HEK293 (cell line): ENCODE measurements around the gene PIGM.

Experiments
- BCL11A ChIP-seq: fragments of 450-650 bp; formaldehyde crosslinking; IDR thresholded peaks from 2 replicates; pipeline ENCODE4 v1.5.1; 2016; ENCODE audit warnings: low read depth, missing biosample characterization, missing genetic modification characterization
- GLIS2 ChIP-seq: fragments of 450-650 bp; formaldehyde crosslinking; IDR thresholded peaks from 2 replicates; pipeline ENCODE4 v1.5.1; 2016; ENCODE audit warnings: missing biosample characterization, missing genetic modification characterization
- HOXC10 ChIP-seq: sonication (generic); formaldehyde crosslinking; IDR thresholded peaks from 2 replicates; pipeline ENCODE4 v1.8.1; 2023; ENCODE audit warnings: mild to moderate bottlenecking, missing genetic modification reagents
- KLF16 ChIP-seq: fragments of 450-650 bp; formaldehyde crosslinking; IDR thresholded peaks from 2 replicates; pipeline ENCODE4 v1.5.1; 2017; ENCODE audit warnings: missing biosample characterization, missing genetic modification characterization
- MZF1 ChIP-seq: fragments of 450-650 bp; formaldehyde crosslinking; IDR thresholded peaks from 2 replicates; pipeline ENCODE4 v1.5.1; 2017; ENCODE audit warnings: missing biosample characterization, missing genetic modification characterization, borderline replicate concordance
- PRDM4 ChIP-seq: fragments of 450-650 bp; formaldehyde crosslinking; IDR thresholded peaks from 2 replicates; pipeline ENCODE4 v1.5.1; 2017; ENCODE audit warnings: missing biosample characterization, missing genetic modification characterization
- TRIM28 ChIP-seq: IDR thresholded peaks from 2 replicates; pipeline ENCODE4 v1.6.1; 2011; ENCODE audit warnings: low read length, control low read depth, borderline replicate concordance
- WT1 ChIP-seq: fragments of 450-650 bp; formaldehyde crosslinking; IDR thresholded peaks from 2 replicates; pipeline ENCODE4 v1.5.1; 2016; ENCODE audit warnings: missing biosample characterization, missing genetic modification characterization
- ZBTB49 ChIP-seq: fragments of 450-650 bp; formaldehyde crosslinking; IDR thresholded peaks from 2 replicates; pipeline ENCODE4 v1.5.1; 2016; ENCODE audit warnings: missing biosample characterization, missing genetic modification characterization, low read depth
- ZFHX2 ChIP-seq: fragments of 450-650 bp; formaldehyde crosslinking; conservative IDR thresholded peaks from 2 replicates; pipeline ENCODE4 v1.5.1; 2016; ENCODE audit warnings: missing biosample characterization, missing genetic modification characterization
- ZFP37 ChIP-seq: fragments of 450-650 bp; formaldehyde crosslinking; IDR thresholded peaks from 2 replicates; pipeline ENCODE4 v1.5.1; 2016; ENCODE audit warnings: missing biosample characterization, missing genetic modification characterization
- ZNF114 ChIP-seq: fragments of 450-650 bp; formaldehyde crosslinking; IDR thresholded peaks from 2 replicates; pipeline ENCODE4 v1.5.0; 2017; ENCODE audit warnings: missing biosample characterization, missing genetic modification characterization
- ZNF132 ChIP-seq: fragments of 450-650 bp; formaldehyde crosslinking; IDR thresholded peaks from 2 replicates; pipeline ENCODE4 v1.5.1; 2017; ENCODE audit warnings: missing biosample characterization, missing genetic modification characterization, borderline replicate concordance
- ZNF155 ChIP-seq: fragments of 450-650 bp; formaldehyde crosslinking; IDR thresholded peaks from 2 replicates; pipeline ENCODE4 v1.5.1; 2016; ENCODE audit warnings: missing biosample characterization, missing genetic modification characterization
- ZNF157 ChIP-seq: fragments of 450-650 bp; formaldehyde crosslinking; IDR thresholded peaks from 2 replicates; pipeline ENCODE4 v1.5.1; 2016; ENCODE audit warnings: missing biosample characterization, missing genetic modification characterization
- ZNF174 ChIP-seq: fragments of 450-650 bp; formaldehyde crosslinking; IDR thresholded peaks from 2 replicates; pipeline ENCODE4 v1.5.0; 2017; ENCODE audit warnings: missing biosample characterization, mild to moderate bottlenecking, missing genetic modification characterization
- ZNF214 ChIP-seq: fragments of 450-650 bp; formaldehyde crosslinking; IDR thresholded peaks from 2 replicates; pipeline ENCODE4 v1.5.1; 2017; ENCODE audit warnings: missing biosample characterization, mild to moderate bottlenecking, missing genetic modification characterization, borderline replicate concordance
- ZNF248 ChIP-seq: fragments of 450-650 bp; formaldehyde crosslinking; IDR thresholded peaks from 2 replicates; pipeline ENCODE4 v1.5.1; 2017; ENCODE audit warnings: missing biosample characterization, missing genetic modification characterization
- ZNF266 ChIP-seq: fragments of 450-650 bp; formaldehyde crosslinking; IDR thresholded peaks from 2 replicates; pipeline ENCODE4 v1.5.1; 2016; ENCODE audit warnings: missing biosample characterization, missing genetic modification characterization, low read depth
- ZNF292 ChIP-seq: fragments of 450-650 bp; formaldehyde crosslinking; IDR thresholded peaks from 2 replicates; pipeline ENCODE4 v1.5.1; 2016; ENCODE audit warnings: low read depth, missing biosample characterization, missing genetic modification characterization, borderline replicate concordance
- ZNF473 ChIP-seq: fragments of 450-650 bp; formaldehyde crosslinking; IDR thresholded peaks from 2 replicates; pipeline ENCODE4 v1.5.1; 2017; ENCODE audit warnings: missing biosample characterization, missing genetic modification characterization
- ZNF48 ChIP-seq: fragments of 450-650 bp; formaldehyde crosslinking; IDR thresholded peaks from 2 replicates; pipeline ENCODE4 v1.5.1; 2016; ENCODE audit warnings: missing biosample characterization, missing genetic modification characterization
- ZNF768 ChIP-seq: fragments of 450-650 bp; formaldehyde crosslinking; IDR thresholded peaks from 2 replicates; pipeline ENCODE4 v1.5.1; 2018; ENCODE audit warnings: missing biosample characterization, mild to moderate bottlenecking, missing genetic modification characterization
- ZNF777 ChIP-seq: fragments of 450-650 bp; formaldehyde crosslinking; IDR thresholded peaks from 2 replicates; pipeline ENCODE4 v1.5.1; 2017; ENCODE audit warnings: missing biosample characterization, missing genetic modification characterization, borderline replicate concordance
- TF ChIP-seq, protein P1 (sequence below): fragments of 450-650 bp; formaldehyde crosslinking; IDR thresholded peaks from 2 replicates; pipeline ENCODE4 v1.5.1; 2017; ENCODE audit warnings: missing biosample characterization, missing genetic modification characterization
- TF ChIP-seq, protein P2 (sequence below): fragments of 450-650 bp; formaldehyde crosslinking; IDR thresholded peaks from 2 replicates; pipeline ENCODE4 v1.5.1; 2016; ENCODE audit warnings: missing biosample characterization, missing genetic modification characterization
- TF ChIP-seq, protein P3 (sequence below): fragments of 450-650 bp; formaldehyde crosslinking; IDR thresholded peaks from 2 replicates; pipeline ENCODE4 v1.5.1; 2017; ENCODE audit warnings: missing biosample characterization, missing genetic modification characterization
- TF ChIP-seq, protein P4 (sequence below): fragments of 450-650 bp; formaldehyde crosslinking; IDR thresholded peaks from 2 replicates; pipeline ENCODE4 v1.5.1; 2016; ENCODE audit warnings: missing biosample characterization, missing genetic modification characterization

The PIGM gene

DNA sequence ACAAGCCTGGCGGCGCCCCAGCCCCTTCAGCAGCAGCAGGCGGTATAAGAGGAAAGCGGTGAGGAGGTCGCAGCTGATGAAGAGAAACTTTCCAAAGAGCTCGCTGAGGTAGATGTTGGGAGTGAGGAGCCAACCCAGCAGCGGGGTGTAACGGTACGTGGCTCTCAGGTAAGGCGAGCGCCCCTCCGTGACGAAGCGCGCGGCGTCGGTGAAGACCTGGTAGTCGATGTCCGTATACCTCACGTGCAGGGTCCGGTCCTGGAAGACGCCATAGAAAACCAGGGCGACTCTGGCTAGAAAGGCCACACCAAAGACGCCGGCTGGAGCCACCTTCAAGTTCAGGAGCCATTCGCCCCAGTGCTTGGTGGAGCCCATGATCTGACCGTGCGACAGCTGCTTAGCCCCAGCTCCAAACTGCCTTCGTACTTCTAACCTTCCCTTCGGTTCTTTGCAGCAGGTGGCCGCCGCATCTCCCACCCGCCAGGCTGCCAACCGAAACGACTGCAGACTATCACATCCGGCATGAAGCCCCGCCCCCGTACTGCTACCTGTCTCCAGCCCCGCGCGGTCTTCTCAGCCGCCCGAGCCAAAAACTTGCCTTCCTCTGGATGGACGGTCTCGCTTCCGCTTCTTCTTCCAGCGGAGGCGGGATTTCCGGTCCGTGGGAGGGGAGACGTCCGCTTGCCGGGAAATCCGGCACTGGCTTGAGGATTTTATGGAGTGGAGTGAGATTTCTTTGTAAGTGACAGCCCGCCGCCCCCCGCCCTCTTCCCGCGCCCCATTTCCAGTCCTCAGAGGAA lies at the start of gene PIGM (continued):
- TF ChIP-seq, protein P1, sequence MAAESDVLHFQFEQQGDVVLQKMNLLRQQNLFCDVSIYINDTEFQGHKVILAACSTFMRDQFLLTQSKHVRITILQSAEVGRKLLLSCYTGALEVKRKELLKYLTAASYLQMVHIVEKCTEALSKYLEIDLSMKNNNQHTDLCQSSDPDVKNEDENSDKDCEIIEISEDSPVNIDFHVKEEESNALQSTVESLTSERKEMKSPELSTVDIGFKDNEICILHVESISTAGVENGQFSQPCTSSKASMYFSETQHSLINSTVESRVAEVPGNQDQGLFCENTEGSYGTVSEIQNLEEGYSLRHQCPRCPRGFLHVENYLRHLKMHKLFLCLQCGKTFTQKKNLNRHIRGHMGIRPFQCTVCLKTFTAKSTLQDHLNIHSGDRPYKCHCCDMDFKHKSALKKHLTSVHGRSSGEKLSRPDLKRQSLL (tag by site-specific recombination): no peak
- TF ChIP-seq, protein P2, sequence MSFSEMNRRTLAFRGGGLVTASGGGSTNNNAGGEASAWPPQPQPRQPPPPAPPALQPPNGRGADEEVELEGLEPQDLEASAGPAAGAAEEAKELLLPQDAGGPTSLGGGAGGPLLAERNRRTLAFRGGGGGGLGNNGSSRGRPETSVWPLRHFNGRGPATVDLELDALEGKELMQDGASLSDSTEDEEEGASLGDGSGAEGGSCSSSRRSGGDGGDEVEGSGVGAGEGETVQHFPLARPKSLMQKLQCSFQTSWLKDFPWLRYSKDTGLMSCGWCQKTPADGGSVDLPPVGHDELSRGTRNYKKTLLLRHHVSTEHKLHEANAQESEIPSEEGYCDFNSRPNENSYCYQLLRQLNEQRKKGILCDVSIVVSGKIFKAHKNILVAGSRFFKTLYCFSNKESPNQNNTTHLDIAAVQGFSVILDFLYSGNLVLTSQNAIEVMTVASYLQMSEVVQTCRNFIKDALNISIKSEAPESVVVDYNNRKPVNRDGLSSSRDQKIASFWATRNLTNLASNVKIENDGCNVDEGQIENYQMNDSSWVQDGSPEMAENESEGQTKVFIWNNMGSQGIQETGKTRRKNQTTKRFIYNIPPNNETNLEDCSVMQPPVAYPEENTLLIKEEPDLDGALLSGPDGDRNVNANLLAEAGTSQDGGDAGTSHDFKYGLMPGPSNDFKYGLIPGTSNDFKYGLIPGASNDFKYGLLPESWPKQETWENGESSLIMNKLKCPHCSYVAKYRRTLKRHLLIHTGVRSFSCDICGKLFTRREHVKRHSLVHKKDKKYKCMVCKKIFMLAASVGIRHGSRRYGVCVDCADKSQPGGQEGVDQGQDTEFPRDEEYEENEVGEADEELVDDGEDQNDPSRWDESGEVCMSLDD (tag by site-specific recombination): no peak
- TF ChIP-seq ZNF114 (no peak), ZNF48 (tag by site-specific recombination) (no peak), ZNF768 (no peak), ZNF174 (no peak), GLIS2 (tag by site-specific recombination) (peak; percentile 83), ZNF157 (tag by site-specific recombination) (no peak), ZBTB49 (tag by site-specific recombination) (no peak), ZNF132 (no peak), PRDM4 (tag by site-specific recombination) (no peak), BCL11A (no peak), ZNF248 (no peak), HOXC10 (no peak), ZNF777 (tag by site-specific recombination) (no peak; the same call in 1 of the 2 replicates), KLF16 (tag by site-specific recombination) (peak; percentile 63; the same call in 1 of the 2 replicates), MZF1 (tag by site-specific recombination) (no peak), ZNF155 (tag by site-specific recombination) (no peak), ZNF266 (tag by site-specific recombination) (no peak), ZNF214 (tag by site-specific recombination) (no peak), TRIM28 (no peak), ZNF473 (tag by site-specific recombination) (no peak), WT1 (tag by site-specific recombination) (no peak), ZFP37 (tag by site-specific recombination) (peak; percentile 45; the same call in 1 of the 2 replicates), ZNF292 (tag by site-specific recombination) (no peak), ZFHX2 (tag by site-specific recombination) (peak; percentile 89)
- TF ChIP-seq, protein P3, sequence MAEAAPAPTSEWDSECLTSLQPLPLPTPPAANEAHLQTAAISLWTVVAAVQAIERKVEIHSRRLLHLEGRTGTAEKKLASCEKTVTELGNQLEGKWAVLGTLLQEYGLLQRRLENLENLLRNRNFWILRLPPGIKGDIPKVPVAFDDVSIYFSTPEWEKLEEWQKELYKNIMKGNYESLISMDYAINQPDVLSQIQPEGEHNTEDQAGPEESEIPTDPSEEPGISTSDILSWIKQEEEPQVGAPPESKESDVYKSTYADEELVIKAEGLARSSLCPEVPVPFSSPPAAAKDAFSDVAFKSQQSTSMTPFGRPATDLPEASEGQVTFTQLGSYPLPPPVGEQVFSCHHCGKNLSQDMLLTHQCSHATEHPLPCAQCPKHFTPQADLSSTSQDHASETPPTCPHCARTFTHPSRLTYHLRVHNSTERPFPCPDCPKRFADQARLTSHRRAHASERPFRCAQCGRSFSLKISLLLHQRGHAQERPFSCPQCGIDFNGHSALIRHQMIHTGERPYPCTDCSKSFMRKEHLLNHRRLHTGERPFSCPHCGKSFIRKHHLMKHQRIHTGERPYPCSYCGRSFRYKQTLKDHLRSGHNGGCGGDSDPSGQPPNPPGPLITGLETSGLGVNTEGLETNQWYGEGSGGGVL (tag by site-specific recombination): no peak
- TF ChIP-seq, protein P4, sequence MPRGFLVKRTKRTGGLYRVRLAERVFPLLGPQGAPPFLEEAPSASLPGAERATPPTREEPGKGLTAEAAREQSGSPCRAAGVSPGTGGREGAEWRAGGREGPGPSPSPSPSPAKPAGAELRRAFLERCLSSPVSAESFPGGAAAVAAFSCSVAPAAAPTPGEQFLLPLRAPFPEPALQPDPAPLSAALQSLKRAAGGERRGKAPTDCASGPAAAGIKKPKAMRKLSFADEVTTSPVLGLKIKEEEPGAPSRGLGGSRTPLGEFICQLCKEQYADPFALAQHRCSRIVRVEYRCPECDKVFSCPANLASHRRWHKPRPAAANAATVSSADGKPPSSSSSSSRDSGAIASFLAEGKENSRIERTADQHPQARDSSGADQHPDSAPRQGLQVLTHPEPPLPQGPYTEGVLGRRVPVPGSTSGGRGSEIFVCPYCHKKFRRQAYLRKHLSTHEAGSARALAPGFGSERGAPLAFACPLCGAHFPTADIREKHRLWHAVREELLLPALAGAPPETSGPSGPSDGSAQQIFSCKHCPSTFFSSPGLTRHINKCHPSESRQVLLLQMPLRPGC: no peak
